HG03196 (cell line): ENCODE measurements around the gene GDAP1L1.
"Not testable (repeated sequence)": the region's sequence is repeated elsewhere in the genome, so short reads cannot be mapped to it uniquely, and the experiment has no call there.

Experiments used
- ATAC-seq: cut with Tn5 transposase; IDR thresholded peaks from one replicate; pipeline ENCODE4 v1.9.1; 2021; ENCODE audit not compliant: unreplicated experiment

Gene GDAP1L1

DNA sequence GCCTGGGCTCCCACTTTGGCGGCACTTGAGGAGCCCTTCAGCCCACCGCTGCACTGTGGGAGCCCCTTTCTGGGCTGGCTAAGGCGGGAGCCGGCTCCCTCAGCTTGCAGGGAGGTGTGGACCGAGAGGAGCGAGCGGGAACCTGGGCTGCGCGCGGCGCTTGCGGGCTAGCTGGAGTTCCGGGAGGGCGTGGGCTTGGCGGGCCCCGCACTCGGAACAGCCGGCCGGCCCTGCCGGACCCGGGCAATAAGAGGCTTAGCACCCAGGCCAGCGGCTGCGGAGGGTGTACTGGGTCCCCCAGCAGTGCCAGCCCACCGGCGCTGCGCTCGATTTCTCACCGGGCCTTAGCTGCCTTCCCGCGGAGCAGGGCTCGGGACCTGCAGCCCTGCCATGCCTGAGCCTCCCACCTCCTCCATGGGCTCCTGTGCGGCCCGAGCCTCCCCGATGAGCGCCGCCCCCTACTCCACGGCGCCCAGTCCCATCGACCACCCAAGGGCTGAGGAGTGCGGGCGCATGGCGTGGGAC lies 52.0 kb downstream of the GDAP1L1 start:
- ATAC-seq = not testable (repeated sequence)

DNA sequence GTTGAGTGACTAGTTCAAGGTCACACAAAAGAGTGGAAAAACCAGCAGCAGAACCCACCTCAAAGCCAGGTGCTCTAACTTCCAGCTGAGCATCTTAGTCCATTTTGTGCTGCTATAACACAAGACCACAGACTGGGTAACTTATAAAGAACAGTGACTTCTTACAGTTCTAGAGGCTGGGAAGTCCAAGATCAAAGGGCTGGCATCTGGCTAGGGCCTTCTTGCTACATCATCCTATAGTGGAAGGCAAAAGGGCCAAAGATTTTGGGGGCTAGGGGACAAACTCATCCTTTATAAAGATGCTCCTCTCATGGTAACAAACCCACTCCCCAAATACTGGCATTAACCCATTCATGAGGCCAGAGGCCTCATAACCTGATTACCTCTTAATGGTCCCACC lies 54.2 kb downstream of the GDAP1L1 start:
- no peak for ATAC-seq

DNA sequence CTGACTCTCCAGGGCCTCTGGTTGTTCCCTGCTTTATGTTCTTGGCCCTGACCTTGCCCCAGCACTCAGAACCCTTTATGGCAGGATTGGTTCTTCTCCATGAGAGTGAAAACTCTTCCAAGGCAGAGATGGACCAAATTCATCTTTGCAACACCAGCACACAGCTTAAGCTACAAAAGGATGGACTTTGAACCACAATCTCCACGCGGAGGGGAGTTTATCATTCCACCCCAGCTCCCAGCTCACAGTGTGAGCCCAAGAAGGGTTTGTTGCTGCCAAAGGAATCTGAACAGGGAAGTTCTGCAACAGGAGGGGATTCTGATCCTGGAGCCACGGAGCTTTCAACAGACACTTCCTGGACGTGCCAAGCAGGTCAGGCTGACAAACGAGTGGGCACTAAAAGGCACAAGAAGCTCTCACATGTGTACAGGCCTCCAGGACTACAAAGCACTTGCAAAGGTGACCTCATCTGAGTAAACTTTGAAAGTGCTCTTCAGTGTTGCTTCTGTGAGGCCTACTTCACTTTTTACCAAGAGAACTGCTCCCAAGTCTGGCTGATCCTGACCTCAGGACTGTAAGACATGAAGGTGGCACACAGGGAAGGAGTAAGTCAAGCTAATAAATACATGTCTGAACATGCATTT lies 55.0 kb downstream of the GDAP1L1 start:
- no peak for ATAC-seq

DNA sequence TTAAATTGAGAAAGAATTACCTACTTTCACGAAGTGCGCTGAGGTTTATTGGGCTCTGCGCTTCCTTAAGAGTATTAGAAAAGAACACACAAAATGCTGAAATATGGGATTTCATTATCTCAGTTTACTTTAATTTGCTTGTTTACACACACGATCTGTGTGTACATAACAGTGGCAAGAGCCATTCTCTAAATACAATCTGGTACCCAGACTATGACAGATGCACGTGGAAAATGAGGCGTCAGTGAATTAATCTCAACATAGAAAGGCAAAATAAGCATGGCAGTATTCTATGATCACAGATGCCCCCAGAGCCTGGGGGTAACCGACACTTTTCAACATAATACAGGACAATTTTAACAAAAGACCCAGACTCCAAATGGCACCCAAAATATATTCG lies 55.6 kb downstream of the GDAP1L1 start:
- no peak for ATAC-seq

DNA sequence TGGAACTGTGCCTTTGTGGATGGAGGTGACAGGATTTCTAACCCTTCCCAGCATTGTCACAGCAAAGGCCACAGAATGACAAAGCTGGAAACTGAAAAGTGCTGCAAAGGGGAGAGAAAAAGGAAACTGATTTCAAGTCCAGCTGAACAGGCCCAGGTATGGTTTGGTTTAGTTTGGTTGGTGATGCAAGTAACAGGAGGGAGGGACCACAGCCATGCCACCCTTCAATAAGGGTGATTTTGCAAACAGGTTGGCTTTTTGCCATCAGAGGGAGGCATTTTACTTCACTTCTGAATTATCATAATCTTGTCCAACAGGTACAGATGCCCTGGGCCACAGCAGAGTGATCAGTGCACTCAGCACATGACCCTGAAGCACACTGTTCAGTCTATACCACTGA lies 57.3 kb downstream of the GDAP1L1 start:
- no peak for ATAC-seq

DNA sequence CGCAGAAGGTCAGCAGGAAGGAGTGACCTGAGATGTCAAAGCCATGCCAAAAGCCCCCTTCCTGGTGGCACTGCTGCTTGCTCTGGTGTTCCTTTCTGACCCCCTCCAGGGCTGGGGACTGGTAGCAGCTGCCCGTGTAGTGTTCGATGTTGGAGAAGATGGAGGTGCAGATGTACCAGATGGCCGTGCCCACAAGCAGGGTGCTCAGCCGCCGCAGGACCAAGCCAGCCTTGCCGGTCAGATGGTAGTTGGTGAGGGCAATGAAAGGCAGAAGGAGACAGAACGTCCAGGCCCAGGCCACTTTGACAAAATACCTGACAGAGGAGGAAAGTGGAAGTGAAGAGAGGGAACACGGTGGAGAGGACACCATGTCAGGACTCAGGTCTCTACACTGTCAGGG lies 59.8 kb downstream of the GDAP1L1 start:
- no peak for ATAC-seq

DNA sequence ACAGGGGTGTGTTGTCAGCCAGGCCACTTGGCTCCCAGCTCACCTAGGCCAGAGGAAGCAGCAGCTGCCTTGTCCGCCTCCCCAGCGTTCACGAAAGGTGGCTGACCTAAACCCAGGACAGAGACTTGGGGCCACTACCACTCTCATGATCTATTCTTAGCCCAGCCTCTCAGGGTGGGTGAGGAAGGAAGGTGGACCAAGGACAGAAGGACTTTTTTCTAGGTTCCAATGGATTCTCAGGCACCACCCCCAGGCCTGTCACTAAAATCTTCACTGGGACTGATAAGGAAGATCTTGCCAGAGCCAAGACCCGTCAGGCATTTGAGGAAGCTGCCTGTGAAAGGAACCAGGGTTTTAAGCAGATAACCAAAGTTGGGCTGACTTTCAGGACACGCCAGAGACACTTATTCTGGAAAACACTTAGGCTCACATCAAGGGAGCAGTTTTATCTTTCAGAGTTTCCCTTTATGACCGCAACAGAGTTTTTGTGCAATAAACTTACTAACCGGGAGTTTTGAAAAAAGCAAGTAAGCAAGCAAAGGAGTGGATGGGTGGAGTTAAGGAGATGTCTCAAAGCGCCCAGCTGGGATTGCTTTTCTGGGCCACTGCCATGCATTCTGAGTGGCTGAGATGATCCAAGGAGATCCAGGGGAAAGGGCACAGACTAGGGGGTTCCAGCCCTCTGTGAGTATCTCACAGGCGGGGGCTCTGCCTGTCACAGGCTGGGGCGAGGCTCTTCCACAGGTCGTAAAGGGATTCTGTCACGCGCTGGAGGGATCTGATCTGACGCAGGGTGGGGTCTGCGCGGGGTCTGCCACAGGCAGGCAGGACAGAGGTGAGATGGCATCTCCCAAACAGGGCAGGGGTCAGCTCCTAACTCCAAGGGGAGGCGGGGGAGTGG lies 62.9 kb downstream of the GDAP1L1 start:
- ATAC-seq = peak; percentile 14

DNA sequence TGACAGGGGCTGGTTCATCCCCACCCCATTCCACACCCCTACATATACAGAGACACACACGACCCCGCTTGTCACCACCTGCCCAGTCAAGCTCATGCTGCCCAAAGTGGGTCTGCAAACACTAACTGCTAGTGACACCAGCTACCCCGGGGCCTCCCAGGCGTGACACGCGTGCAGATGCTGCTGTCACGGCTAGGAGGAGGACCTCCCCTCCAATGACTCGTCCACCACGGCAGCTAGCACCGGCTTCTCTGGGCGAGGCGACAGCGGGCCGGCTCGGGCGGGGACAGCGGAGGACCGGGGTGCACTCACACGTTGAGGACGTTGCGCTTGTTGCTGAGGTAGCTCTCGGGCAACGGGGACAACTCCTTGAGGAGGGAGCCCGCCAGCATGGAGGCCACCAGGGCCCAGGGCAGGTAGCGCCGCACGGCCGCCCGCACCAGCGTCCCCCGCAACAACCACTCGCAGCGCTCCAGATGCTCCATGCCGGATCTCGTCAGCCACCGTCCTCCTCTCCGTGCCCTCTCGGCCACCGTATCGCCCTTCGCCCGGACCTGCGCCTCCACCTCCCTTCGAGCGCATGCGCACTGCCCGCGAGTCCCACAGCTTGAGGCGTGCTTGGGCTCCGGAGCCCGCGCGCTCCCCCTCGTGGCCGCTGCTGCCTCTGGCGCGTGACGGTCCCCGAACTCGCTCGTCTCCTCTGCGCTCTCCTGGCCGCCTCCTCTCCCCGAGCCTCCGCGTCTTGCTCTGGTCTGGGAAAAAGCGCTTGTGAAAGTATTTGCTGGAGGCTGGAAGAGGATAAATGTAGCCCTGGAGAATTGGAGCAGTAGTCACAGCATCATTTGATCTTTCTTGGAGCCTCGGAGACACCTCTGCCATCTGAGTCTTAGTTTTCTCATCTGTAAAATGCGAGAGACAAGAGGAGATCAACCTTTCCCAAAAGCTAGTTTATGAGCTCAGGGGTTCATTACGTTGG lies 63.8 kb downstream of the GDAP1L1 start, which contains the start of gene FITM2:
Gene FITM2, minus strand, starts transcription at position 539 of the 976 bp plus-strand sequence. Its CDS starts 54 bp downstream, at position 485.
- ATAC-seq = peak; percentile 86

DNA sequence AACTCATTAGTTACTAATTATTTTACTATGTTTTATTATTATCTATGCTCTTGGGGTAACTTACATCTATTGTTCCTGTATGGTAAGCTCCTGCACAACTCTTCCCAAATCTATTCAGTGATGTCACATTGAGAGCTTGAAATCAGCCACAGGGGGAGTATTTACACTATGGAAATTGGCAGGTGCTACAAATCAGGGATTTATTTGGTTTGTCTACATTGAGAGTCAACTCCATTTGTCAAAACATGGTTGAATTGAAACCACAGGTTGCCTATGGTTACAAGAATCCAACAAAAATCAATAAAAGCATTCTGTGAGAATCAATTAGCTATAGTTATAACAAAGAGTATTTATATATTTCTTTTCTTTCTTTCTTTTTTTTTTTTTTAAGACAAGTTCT lies 67.8 kb downstream of the GDAP1L1 start:
- no peak for ATAC-seq

DNA sequence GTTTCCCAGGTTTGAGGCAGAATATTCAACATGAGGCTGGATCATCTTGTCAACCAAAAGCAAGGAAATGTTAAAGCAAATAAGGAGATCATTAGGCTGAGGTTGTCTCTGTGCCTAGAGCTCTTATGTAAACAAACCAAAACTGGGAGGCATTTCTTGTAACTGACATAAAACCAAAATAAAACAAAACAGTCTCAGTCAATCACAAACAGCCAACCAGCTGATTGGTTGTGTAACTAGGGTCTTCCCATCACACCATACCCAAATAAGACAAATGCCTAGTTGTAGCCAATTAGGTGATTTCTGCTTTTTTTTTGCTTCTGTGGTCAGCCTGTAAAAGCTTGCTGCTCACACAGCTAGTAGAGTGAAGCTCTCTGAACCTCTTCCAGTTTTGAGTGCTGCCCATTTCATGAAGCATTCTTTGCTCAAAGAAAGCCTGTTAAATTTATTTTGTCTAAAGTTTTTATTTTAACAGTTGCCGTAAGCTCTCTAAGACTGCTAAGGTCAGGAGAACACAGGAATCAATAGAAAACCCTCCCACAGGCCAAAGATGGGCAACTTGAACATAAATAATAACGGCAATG lies 72.8 kb downstream of the GDAP1L1 start:
- ATAC-seq = no peak

DNA sequence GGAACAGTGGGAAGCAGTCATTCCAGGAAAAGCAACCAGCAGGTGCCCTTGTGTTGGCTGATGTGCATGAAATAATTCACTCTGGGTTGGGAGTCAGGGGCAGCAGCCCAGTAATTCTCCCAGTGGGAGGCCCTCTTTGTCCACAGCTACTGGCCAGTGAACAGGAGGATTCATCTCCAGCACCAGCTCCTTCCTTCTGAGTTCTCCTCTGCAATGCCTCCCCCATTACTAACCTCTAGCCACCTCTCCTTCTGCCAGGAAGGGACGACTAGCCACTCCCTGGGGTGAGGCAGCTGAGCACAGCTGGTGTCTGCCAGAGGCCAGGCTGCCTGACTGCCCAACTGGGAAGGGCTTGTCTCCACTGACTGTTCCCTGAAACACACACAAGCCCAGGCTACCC lies 77.2 kb downstream of the GDAP1L1 start:
- no peak for ATAC-seq

DNA sequence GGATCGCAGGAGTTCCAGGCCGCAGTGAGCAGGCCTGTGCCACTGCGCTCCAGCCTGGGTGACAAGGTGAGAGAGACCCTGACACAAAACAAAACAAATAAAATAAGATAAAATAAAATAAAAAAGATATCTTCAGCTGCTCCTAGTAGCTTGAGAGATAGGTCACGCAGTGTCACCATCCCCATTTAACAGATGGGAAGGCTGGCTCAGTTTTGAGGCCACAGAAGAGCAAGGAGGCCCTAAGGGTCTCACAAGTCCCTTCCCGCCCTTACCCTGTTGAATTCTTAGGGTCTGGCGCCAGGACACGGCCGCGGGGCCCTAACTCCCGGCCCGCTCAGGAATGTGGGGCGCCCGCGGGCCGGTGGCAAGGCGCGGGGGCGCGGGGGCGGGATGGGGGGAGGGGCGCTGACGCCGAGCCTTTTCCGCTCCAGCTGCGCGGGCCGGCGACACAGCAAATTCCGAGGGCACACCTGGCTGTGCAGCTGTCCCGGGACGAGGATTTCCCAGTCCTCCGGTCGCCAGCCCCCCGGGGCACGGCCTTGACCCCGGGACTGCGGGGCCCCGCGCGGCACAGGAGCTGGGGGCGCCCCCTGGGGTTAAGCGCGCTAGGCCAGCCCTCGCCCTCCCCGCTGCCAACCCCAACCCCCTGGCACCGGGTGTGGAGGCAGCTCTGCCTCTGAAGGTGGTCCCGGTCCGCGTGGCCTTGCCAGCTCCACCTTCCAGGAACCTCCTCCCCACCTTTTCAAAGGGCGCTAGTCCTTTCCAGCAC lies 79.5 kb downstream of the GDAP1L1 start:
- ATAC-seq = no peak

DNA sequence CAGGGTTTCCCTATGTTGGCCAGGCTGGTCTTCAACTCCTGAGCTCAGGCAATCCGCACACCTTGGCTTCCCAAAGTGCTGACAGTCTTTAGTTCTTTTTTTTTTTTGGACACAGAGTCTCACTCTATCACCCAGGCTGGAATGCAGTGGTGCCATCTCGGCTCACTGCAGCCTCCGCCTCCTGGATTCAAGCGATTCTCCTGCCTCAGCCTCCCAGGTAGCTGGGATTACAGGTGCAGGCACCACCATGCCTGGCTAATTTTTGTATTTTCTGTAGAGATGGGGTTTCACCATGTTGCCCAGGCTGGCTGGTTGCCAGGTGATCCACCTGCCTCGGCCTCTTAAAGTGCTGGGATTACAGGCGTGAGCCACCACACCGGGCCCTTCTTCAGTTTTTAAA lies 80.6 kb downstream of the GDAP1L1 start:
- not testable (repeated sequence) for ATAC-seq

DNA sequence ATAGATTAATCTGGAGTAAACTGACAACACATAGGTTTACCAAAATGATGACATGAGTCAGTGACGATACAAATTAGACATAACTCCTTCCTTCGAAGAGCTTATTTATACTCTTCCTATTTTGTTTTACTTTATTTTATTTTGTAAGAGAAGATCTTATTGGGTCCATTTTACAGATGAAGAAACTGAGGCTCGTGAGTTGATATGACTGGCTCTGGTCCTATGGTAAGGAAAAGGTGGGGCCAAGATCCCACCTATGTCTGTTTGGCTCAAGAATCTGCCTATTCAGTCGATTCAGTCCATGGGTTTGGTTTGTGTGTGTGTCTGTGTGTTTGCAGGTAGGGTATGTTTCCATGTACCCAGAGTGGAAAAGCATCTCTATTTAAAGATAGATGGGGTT lies 81.3 kb downstream of the GDAP1L1 start:
- no peak for ATAC-seq
